MM.1S (cell line): ENCODE data around the gene GPR161.

Experiments used
- EZH2 ChIP-seq: fragments of 300-600 bp; sonication (generic); optimal IDR thresholded peaks from 2 replicates; pipeline ENCODE3; 2017; ENCODE audit warnings: low read depth, mild to moderate bottlenecking, antibody characterized with exemption, low read length, mixed read lengths
- EZH2phosphoT487 ChIP-seq: fragments of 300-600 bp; sonication (generic); IDR thresholded peaks from 2 replicates; pipeline ENCODE4 v1.6.1; 2018; ENCODE audit warnings: antibody characterized with exemption, low read length
- TF ChIP-seq, protein P1 (sequence below): fragments of 300-600 bp; sonication (generic); IDR thresholded peaks from 2 replicates; pipeline ENCODE4 v1.5.1; 2016; ENCODE audit warnings: antibody characterized with exemption, low read length, mixed read lengths

DNA sequence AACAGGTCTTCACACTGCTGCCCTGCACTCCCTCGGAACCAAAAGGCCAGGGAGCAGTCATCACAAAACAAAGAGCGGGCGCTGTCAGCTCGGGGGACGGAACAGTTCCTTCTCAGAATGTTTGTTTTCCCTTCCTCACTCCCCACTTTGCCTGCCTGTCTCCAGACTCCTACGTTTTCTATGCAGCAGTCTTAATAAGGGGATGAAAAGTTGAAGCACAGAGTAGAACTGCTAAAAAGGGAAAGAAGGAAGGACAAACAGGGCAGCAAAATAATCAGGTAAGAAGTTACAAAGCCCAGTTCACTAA lies 738 bp upstream of the GPR161 start:
- TF ChIP-seq, protein P1, sequence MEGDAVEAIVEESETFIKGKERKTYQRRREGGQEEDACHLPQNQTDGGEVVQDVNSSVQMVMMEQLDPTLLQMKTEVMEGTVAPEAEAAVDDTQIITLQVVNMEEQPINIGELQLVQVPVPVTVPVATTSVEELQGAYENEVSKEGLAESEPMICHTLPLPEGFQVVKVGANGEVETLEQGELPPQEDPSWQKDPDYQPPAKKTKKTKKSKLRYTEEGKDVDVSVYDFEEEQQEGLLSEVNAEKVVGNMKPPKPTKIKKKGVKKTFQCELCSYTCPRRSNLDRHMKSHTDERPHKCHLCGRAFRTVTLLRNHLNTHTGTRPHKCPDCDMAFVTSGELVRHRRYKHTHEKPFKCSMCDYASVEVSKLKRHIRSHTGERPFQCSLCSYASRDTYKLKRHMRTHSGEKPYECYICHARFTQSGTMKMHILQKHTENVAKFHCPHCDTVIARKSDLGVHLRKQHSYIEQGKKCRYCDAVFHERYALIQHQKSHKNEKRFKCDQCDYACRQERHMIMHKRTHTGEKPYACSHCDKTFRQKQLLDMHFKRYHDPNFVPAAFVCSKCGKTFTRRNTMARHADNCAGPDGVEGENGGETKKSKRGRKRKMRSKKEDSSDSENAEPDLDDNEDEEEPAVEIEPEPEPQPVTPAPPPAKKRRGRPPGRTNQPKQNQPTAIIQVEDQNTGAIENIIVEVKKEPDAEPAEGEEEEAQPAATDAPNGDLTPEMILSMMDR = no peak
- no peak for TF ChIP-seq EZH2
- TF ChIP-seq EZH2phosphoT487 = no peak
